Measurements from ENCODE around the gene JMJD7.

Gene JMJD7

DNA sequence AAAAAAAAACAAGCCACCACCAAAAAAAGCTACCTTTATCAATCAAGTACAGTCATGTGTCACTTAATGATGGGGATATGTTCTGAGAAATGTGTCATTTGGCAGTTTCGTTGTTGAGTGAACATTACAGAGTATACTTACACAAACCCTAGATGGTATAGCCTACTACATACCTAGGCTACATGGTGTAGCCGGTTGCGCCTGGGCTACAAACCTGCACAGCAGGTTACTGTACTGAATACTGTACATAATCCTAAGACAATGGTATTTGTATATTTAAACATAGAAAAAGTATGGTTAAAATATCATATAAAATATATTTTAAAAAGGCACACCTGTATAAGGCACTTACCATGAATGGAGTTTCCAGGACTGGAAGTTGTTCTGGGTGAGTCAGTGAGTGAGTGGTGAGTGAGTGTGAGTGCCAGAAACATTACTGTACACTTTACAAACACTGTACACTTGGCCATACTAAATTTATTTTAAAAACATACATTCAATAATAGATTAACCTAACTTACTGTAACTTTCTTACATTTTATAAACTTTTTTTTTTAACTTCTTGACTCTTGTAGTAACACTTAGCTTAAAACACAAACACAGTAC, 25.9 kb upstream of the JMJD7 start:
- no peak for DNase-seq

DNA sequence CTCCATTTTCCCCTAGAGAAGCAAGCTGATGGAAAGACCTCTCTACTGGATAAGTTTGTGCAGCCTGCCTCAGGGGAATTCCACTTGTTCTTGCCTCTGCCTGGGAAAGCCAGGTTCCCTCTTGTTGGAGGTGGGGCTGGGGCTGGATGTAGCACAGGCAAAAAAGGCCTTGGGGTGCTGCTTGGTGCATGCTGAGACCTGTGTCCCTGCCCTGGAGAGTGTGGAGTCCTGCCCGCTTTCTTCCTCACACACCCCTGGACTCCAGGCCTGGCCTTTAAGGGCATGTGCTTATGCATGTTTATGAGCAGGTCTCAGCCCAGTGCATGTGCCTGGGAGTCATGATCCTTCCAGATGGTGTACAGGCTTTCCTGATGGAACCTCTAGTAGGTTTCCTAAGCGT, 23.5 kb upstream of the JMJD7 start:
- no peak for DNase-seq

DNA sequence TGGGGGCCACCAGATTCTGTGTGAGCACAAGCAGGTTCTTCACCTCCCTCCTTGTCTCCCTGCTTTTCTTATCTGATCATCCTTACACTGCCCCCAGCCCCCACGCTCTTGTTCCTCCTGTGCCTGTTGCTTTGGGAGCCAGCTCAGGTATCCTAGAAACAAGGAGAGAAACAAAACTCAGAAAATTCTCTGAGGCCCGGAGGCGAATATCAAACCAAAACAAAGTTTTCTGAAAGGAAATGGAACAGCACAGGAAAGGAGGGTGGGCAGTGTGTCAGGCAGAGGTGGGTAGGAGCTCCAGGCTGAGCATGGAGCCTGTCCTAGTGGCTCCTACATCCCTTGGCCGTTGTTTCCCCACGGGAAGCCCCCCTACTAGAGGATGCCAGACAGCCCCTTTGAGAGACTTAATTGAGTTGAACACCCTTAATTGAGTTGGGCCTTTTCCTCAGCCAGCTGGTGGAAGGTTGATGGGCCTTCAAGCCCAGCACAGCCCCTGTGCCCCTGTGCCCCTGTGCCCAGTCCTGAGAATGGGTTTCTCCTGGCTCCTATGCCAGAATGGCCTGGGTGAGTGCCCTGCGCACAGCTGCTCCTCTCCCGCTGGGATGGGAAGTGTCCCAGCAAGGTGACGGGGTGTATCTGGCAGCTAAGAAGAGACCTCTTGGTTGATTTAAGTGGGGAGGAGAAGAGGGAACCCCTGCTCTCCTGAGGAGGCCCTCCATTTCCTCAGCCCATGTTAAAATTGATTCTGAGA, 22.8 kb upstream of the JMJD7 start:
- DNase-seq, result no peak

- DNase-seq, result no peak
These were observed 22.2 kb upstream of the JMJD7 start for GRCh38 chr15:41805711-41806110.

GRCh38 chr15:41806291-41807181, 21.4 kb upstream of the JMJD7 start:
- no peak for DNase-seq

DNA sequence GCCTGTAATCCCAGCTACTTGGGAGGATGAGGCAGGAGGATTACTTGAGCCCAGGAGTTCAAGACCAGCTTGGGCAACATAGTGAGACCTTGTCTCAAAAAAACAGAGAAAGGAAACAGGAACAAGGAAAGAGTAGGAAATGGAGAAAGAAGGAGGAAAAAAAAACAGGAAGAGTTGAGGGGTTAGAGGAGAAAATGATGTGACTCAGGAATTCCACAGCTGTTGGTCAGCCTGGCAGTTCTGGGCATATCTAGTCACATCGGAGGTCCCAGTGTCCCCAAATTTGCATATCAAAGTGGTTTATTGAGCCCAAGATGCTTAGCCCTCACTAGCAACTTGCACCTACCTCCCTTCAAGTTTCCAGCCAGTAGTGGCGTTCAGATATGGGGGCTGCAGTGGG, 18.8 kb upstream of the JMJD7 start:
- no peak for DNase-seq

DNA sequence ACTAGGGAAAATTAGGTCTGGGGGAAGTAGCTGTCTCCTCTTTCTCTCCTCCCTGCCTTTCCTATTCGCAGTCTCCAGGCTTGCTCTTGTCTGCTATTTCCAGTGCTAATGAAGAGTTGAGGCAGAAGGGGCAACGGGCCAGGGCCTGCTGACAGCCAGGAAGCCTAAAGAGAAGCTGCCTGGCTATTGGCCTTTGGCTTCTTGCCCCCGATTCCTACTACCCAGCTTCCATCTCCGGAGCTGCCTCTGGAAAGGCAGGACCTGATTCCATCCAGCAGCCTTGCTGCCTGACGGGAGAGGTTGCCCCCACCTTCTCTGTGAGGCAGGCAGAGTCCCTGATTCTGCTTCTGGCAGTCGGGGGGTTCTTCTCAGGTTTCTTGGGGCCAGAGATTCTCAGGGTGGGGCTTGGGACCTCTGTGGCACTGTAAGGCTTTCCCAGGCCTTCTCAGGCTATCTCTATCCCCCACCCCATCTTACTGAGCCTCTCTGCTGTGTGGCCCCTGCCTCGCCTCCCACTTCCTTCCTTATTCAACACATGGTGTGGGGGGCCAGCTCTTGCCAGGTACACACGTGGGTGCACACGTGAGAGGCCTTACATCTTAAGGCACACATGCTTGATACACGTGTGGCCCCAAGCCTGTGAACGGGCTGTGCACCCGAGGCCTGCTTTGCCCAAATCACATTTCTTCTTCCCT, 18.2 kb upstream of the JMJD7 start:
- DNase-seq, result no peak

DNA sequence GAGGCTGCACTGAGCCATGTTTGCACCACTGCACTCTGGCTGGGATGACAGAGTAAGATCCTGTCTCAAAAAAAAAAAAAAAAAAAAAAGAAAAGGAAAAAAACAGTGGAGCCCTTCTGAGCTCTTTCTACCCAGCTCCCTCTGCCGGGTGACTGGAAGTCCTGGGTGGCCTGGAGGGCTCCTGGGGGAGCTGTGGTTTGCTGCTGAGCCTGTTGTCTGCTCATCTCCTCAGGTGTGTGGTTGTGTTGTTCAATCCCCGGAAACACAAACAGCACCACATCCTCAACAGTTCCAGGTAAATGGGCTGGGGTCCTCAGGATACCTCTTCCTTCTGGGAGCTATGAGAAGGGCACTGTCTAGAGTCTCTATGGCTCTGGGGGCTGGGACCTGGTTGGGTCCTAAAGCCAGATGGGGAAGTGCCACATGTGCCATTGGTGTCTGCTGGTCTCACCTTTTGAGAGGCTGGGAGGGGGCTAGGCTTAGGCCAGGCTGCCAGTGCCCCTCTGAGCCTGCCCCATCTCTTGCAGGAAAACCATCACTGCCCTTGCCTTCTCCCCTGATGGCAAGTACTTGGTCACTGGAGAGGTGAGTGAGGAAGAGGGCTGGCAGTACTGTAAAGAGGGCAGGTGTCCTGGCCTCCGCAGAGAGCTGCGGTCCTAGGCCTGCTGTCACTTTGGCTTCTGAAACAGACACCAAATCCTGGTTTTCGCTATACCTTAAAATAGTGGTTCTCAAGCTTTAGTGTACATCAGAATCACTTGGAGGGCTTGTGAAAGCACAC, 17.1 kb upstream of the JMJD7 start:
- DNase-seq, result no peak

- DNase-seq, result peak; percentile 87
These were observed 16.3 kb upstream of the JMJD7 start for GRCh38 chr15:41811432-41812195.

- no peak for DNase-seq
These were observed 15.0 kb upstream of the JMJD7 start for GRCh38 chr15:41812820-41813375.

- no peak for DNase-seq
These were observed 14.5 kb upstream of the JMJD7 start for GRCh38 chr15:41813426-41813825.

DNA sequence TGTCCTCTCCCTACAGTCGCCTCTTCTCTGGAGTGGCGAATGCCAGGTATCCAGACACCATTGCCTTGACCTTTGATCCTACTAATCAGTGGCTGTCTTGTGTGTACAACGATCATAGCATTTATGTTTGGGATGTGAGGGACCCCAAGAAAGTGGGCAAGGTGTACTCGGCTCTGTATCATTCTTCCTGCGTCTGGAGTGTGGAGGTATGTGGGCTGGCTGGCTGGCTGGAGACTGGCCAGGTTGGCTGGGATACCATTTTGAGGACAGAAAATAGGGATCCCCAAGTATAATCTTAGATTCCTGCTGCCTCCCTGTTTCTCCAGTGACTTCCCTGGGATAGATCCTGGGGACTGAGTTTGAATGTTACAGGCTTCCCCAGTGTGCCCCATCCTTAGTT, 13.4 kb upstream of the JMJD7 start:
- DNase-seq, result no peak

DNA sequence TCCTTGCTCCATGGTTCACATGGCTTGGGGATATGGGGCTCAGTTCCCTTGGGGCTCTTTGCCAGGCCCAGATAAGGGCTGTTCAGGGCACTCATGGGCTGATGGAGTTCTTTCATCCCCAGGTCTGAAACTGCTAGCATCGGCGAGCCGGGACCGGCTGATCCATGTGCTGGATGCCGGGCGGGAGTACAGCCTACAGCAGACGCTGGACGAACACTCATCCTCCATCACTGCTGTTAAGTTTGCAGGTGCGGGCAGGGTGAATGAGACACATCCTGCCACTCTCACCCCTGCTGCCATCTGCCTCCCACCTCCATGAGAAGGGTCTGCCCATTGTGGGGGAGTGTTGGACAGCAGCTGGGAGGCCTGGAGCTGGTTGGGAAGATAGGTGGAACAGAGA, 11.1 kb upstream of the JMJD7 start:
- DNase-seq, result no peak

- no peak for DNase-seq
These were observed 10.6 kb upstream of the JMJD7 start for GRCh38 chr15:41817327-41817726.

DNA sequence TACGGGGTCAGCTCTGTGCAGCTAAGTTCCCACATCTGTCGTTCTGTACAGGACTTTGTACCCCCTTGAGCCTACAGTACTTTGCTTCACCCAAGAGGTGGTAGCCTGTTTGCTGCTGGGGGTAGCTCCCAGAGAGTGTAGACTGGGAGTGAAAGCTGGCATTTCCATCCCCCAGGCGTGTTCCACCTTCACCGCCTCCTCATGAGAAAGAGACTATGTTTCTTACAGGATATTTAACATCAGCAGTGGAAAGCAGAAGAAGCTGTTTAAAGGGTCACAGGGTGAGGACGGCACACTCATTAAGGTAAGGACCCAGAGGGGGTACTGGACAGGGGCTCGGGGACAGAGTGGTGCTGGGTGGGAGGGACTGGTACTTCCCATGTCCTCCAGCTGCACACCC, 10.1 kb upstream of the JMJD7 start:
- no peak for DNase-seq

GRCh38 chr15:41819455-41820050, 8.3 kb upstream of the JMJD7 start:
- no peak for DNase-seq

DNA sequence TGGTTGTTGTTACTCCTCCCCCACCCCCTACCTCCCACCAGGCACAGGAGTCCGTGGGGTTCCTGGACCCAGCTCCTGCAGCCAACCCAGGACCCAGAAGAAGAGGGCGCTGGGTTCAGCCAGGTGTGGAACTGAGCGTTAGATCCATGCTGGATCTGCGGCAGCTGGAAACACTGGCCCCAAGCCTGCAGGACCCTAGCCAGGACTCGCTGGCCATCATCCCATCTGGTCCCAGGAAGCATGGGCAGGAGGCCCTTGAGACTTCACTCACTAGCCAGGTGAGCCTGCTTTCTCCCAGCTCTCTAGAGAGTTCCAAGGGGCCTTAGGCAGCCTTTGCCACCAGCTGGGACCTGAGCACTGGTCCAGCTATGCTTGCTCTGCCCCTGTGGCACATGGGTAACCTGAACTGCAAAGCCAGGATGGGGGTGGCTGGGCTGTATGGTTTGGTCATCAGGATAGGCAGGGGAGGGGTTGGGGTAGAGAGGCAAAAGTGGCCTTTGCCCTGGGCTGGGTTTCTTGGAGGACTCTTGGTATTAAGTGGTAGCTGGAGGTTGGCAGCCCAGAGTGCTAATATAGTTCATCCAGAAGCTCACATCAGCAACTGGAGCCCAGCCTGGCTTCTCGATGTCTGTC, 7.0 kb upstream of the JMJD7 start:
- DNase-seq, result no peak

- no peak for DNase-seq
These were observed 6.1 kb upstream of the JMJD7 start for GRCh38 chr15:41821831-41822230.

GRCh38 chr15:41822471-41822870, 5.4 kb upstream of the JMJD7 start:
- DNase-seq, result no peak

DNA sequence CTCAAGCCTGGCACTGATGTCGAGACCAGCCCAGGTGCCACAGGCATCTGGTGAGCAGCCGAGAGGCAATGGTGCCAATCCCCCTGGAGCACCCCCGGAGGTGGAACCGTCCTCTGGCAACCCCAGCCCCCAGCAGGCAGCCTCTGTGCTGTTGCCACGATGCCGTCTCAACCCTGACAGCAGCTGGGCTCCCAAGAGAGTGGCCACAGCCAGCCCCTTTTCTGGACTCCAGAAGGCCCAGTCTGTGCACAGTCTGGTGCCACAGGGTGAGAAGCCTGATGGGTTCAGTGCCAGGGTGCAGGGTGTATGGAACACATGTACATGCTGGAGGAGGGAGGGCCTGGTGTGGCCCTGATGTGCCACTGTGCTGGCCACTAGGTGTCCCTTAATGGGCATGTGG, 4.9 kb upstream of the JMJD7 start:
- no peak for DNase-seq
